ENCODE results near the gene TMEM119. TPM values are rescaled to one million over a fixed set of nuclear protein-coding genes. Genes with fewer than 3 reads are reported as not detected.
"Not testable (repeated sequence)": the region's sequence is repeated elsewhere in the genome, so short reads cannot be mapped to it uniquely, and the experiment has no call there.

Gene TMEM119
- total and polyA plus RNA-seq, 9 donors, result 0.25 to 12.3 (median 2.0) TPM

- Histone ChIP-seq H3K27ac (no peak overlapping the region), H3K36me3 (no peaks in the 10 kb centered on the region), H3K4me3 (peak overlapping the region; percentile 96), H3K27me3 (no peaks in the 10 kb centered on the region), H3K4me1 (ENCODE audit: insufficient read depth) (peaks cover 12% of the 10 kb centered on the region), H3K9me3 (no peaks in the 10 kb centered on the region)
- no peak for DNase-seq
- 53 to 55% (median 55%) methylated on average over 3 of the region's 3 CpGs for WGBS, 3 donors
- intact Hi-C loops (cut with DNase I), result loop anchor here in 3 of 4 donors (5.0 to 10.0 kb wide), 5 partner anchors 58 to 538 kb away; partner anchors contain the start of genes UNG (in 2 of the 3) and ALKBH2 (in 1 of the 3)
- TF ChIP-seq POLR2A (IDR thresholded peaks at IDR 0.05) (no peak), EP300 (IDR thresholded peaks at IDR 0.05) (no peak)
- TF ChIP-seq, protein P1, sequence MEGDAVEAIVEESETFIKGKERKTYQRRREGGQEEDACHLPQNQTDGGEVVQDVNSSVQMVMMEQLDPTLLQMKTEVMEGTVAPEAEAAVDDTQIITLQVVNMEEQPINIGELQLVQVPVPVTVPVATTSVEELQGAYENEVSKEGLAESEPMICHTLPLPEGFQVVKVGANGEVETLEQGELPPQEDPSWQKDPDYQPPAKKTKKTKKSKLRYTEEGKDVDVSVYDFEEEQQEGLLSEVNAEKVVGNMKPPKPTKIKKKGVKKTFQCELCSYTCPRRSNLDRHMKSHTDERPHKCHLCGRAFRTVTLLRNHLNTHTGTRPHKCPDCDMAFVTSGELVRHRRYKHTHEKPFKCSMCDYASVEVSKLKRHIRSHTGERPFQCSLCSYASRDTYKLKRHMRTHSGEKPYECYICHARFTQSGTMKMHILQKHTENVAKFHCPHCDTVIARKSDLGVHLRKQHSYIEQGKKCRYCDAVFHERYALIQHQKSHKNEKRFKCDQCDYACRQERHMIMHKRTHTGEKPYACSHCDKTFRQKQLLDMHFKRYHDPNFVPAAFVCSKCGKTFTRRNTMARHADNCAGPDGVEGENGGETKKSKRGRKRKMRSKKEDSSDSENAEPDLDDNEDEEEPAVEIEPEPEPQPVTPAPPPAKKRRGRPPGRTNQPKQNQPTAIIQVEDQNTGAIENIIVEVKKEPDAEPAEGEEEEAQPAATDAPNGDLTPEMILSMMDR (IDR thresholded peaks at IDR 0.05), result no peak
These were observed 38.1 kb downstream of the TMEM119 start for GRCh38 chr12:108559748-108560147.

DNA sequence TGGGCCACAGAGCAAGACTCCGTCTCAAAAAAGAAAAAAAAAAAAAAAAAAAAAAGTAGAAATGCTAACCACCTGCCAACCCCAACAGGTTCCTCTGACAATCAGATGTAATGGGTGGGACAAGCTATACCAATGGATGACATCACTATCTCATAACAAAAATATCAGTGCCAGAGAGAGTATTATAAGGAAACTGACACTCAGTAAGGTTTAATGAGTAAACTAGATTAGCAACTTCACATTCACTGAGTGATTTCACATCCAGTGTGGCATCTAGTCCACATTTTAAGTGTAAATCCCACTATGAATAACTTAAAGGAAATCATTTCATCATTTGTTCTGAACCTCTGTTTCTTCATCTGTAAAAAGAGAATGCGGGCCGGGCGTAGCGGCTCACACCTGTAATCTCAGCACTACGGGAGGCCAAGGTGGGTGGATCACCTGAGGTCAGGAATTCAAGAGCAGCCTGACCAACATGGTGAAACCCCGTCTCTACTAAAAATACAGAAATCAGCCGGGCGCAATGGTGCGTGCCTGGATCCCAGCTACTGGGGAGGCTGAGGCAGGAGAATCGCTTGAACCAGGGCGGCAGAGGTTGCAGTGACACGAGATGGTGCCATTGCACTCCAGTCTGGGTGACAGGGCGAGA lies 38.8 kb downstream of the TMEM119 start:
- intact Hi-C loops (cut with DNase I), result no loop called here
- no peak for TF ChIP-seq POLR2A (IDR thresholded peaks at IDR 0.05)
- TF ChIP-seq EP300 (IDR thresholded peaks at IDR 0.05), result no peak
- TF ChIP-seq, protein P1 (IDR thresholded peaks at IDR 0.05), result no peak
- no peak for DNase-seq
- WGBS, 3 donors, result 82 to 84% (median 83%) methylated on average over 14 of the region's 14 CpGs
- Histone ChIP-seq H3K4me3 (no peak overlapping the region), H3K36me3 (no peaks in the 10 kb centered on the region), H3K9me3 (no peaks in the 10 kb centered on the region), H3K27me3 (no peaks in the 10 kb centered on the region), H3K27ac (no peak overlapping the region), H3K4me1 (ENCODE audit: insufficient read depth) (peaks cover 12% of the 10 kb centered on the region)

GRCh38 chr12:108555383-108555782 lies 42.5 kb downstream of the TMEM119 start:
- intact Hi-C loops (cut with DNase I), result not testable (repeated sequence)
- H3K4me1 ChIP-seq (ENCODE audit: insufficient read depth), result peaks cover 12% of the 10 kb centered on the region

DNA sequence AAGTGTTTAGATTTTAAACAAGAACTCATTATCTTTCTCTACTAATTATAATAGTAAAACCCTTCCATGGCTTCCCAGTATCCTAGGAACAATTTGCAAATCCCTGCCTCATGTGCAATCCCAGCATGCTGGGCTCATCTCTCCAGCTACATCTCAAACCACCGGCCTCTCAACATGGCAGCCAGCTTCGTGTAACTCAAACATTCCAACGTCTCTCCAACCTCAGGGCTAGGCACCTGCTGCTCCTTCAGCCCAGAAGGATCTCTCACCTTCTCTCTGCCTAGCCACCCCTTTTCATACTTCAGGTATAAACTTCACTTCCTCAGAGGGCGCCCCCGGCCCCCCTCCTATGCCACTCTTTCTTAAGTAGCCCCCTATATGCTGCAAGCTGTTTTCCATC lies 44.1 kb downstream of the TMEM119 start:
- TF ChIP-seq POLR2A (IDR thresholded peaks at IDR 0.05) (no peak), EP300 (IDR thresholded peaks at IDR 0.05) (no peak)
- TF ChIP-seq, protein P1 (IDR thresholded peaks at IDR 0.05), result no peak
- Histone ChIP-seq H3K27ac (no peak overlapping the region), H3K27me3 (no peaks in the 10 kb centered on the region), H3K36me3 (no peaks in the 10 kb centered on the region), H3K4me1 (ENCODE audit: insufficient read depth) (peaks cover 7% of the 10 kb centered on the region), H3K9me3 (no peaks in the 10 kb centered on the region), H3K4me3 (no peak overlapping the region)
- intact Hi-C loops (cut with DNase I), result no loop called here
- 87 to 92% (median 91%) methylated on average over 5 of the region's 5 CpGs for WGBS, 3 donors
- DNase-seq, result no peak

More at GRCh38 chr12:108555383-108555782, 42.5 kb downstream of the TMEM119 start:
- not testable (repeated sequence) for H3K27ac ChIP-seq, DNase-seq, H3K4me3 ChIP-seq, H3K9me3 ChIP-seq, H3K27me3 ChIP-seq, H3K36me3 ChIP-seq
- WGBS, 3 donors, result 85 to 87% (median 85%) methylated on average over 9 of the region's 9 CpGs

DNA sequence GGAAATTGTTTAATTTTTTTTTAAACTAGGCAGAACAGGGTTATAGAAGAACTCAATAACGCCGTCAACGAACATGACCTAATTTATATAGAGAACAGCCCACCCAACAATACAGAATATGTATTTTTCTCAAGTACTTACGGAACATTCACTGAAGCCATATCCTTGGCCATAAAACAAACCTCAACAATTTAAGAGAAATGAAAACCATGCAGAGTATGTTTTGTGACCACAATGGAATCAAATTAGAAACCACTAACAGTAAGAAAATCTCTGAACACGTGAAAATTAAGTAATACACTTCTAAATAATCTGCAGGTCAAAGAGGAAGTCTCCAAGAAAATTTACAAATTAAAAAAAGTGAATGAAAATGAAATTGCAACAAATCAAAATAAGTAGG lies 46.3 kb downstream of the TMEM119 start:
- peaks cover 2% of the 10 kb centered on the region for H3K4me1 ChIP-seq (ENCODE audit: insufficient read depth)
- intact Hi-C loops (cut with DNase I), result no loop called here
- H3K36me3 ChIP-seq, result no peaks in the 10 kb centered on the region

More for the DNA sequence above, 46.3 kb downstream of the TMEM119 start:
- Histone ChIP-seq H3K27ac (no peak overlapping the region), H3K4me3 (no peak overlapping the region), H3K27me3 (no peaks in the 10 kb centered on the region), H3K9me3 (no peaks in the 10 kb centered on the region)
- DNase-seq, result no peak
- no peak for TF ChIP-seq POLR2A (IDR thresholded peaks at IDR 0.05)
- TF ChIP-seq, protein P1 (IDR thresholded peaks at IDR 0.05), result no peak
- no peak for TF ChIP-seq EP300 (IDR thresholded peaks at IDR 0.05)
- WGBS, 3 donors, result 73 to 78% (median 77%) methylated on average over 5 of the region's 5 CpGs

Data from ovary (tissue), 9 donors.